Neuronal stem cell (in vitro differentiated cells): Measurements from ENCODE around the gene MACF1.

Source experiments
- DNase-seq: peaks from one replicate; pipeline ENCODE4 v3.0.0-alpha.2; 2013; ENCODE audit warnings: low spot score
- H2AFZ ChIP-seq: one replicate; pipeline ENCODE4 v1.6.1; 2013; ENCODE audit warnings: mild to moderate bottlenecking, low read length, inconsistent platforms
- H2AK5ac ChIP-seq: 2 replicates; pipeline ENCODE4 v1.6.1; 2013; ENCODE audit warnings: low read depth, mild to moderate bottlenecking, inconsistent platforms, low read length, moderate library complexity, mixed read lengths
- H2BK120ac ChIP-seq: 2 replicates; pipeline ENCODE4 v1.6.1; 2013; ENCODE audit warnings: low read depth, mild to moderate bottlenecking, inconsistent platforms, low read length, moderate library complexity, mixed read lengths
- H2BK12ac ChIP-seq: one replicate; pipeline ENCODE4 v1.6.1; 2013; ENCODE audit warnings: low read length, inconsistent platforms
- H2BK15ac ChIP-seq: 2 replicates; pipeline ENCODE4 v1.6.1; 2013; ENCODE audit warnings: mild to moderate bottlenecking, low read length, inconsistent platforms, mixed read lengths
- H2BK5ac ChIP-seq: one replicate; pipeline ENCODE4 v1.6.1; 2013; ENCODE audit warnings: inconsistent platforms, mild to moderate bottlenecking, low read length, moderate library complexity
- H3K14ac ChIP-seq: one replicate; pipeline ENCODE4 v1.6.1; 2013; ENCODE audit warnings: low read length, inconsistent platforms
- H3K18ac ChIP-seq: 2 replicates; pipeline ENCODE4 v1.6.1; 2013; ENCODE audit warnings: low read length, inconsistent platforms
- H3K23ac ChIP-seq: 2 replicates; pipeline ENCODE4 v1.6.1; 2013; ENCODE audit warnings: low read depth, mild to moderate bottlenecking, mixed read lengths, low read length, inconsistent platforms; ENCODE audit not compliant: poor library complexity
- H3K27ac ChIP-seq: replicated peaks from 3 replicates; pipeline ENCODE4 v1.5.1; 2013; ENCODE audit warnings: low read length, inconsistent platforms
- H3K27me3 ChIP-seq, 3 experiments: 2 replicates each; pipeline ENCODE4 v1.6.1; 2013; ENCODE audit warnings: low read length in 3 of 3, mild to moderate bottlenecking in 2 of 3, inconsistent platforms in 1 of 3, low read depth in 1 of 3, mixed read lengths in 1 of 3, moderate library complexity in 1 of 3; ENCODE audit not compliant: control insufficient read depth in 3 of 3, insufficient read depth in 3 of 3
- H3K36me3 ChIP-seq, 2 donors: replicated peaks in 1 of 2; 2 replicates each; pipeline ENCODE4 v1.6.1; 2013; ENCODE audit warnings: low read length in 2 of 2; ENCODE audit not compliant: control insufficient read depth in 2 of 2, insufficient read depth in 2 of 2
- H3K4ac ChIP-seq: 2 replicates; pipeline ENCODE4 v1.6.1; 2013; ENCODE audit warnings: inconsistent platforms, mild to moderate bottlenecking, low read length, moderate library complexity
- H3K4me1 ChIP-seq, 2 donors: 1 replicate in 1 of 2; 2 replicates in 1 of 2; pipeline ENCODE4 v1.6.1; 2013; ENCODE audit warnings: low read length in 2 of 2, low read depth in 1 of 2; ENCODE audit not compliant: control insufficient read depth in 2 of 2, insufficient read depth in 1 of 2
- H3K4me2 ChIP-seq: one replicate; pipeline ENCODE4 v1.6.1; 2013; ENCODE audit warnings: mild to moderate bottlenecking, low read length, inconsistent platforms; ENCODE audit not compliant: insufficient read depth, poor library complexity, severe bottlenecking
- H3K4me3 ChIP-seq, 2 donors: 2 replicates each; pipeline ENCODE4 v1.5.1; 2013; ENCODE audit warnings: low read length in 2 of 2, mild to moderate bottlenecking in 2 of 2, inconsistent platforms in 1 of 2, moderate library complexity in 1 of 2
- H3K79me1 ChIP-seq: one replicate; pipeline ENCODE4 v1.6.1; 2013; ENCODE audit warnings: low read depth, mild to moderate bottlenecking, inconsistent platforms, low read length, moderate library complexity
- H3K9ac ChIP-seq: one replicate; pipeline ENCODE4 v1.6.1; 2013; ENCODE audit warnings: mild to moderate bottlenecking, low read depth, low read length, inconsistent platforms; ENCODE audit not compliant: poor library complexity
- H3K9me3 ChIP-seq, 2 donors: replicated peaks in 1 of 2; 2 replicates each; pipeline versions ENCODE3 to v1.6.1; 2013; ENCODE audit warnings: low read length in 2 of 2, mild to moderate bottlenecking in 2 of 2, inconsistent platforms in 1 of 2, low read depth in 1 of 2, mixed read lengths in 1 of 2, moderate library complexity in 1 of 2; ENCODE audit not compliant: control insufficient read depth in 2 of 2, insufficient read depth in 1 of 2
- H4K8ac ChIP-seq: one replicate; pipeline ENCODE4 v1.6.1; 2013; ENCODE audit warnings: low read depth, mild to moderate bottlenecking, inconsistent platforms, low read length, moderate library complexity
- H4K91ac ChIP-seq: one replicate; pipeline ENCODE4 v1.6.1; 2013; ENCODE audit warnings: low read length, low read depth, mild to moderate bottlenecking, inconsistent platforms; ENCODE audit not compliant: poor library complexity
- WGBS, 2 donors: extraction: QIAGEN DNeasy Blood & Tissue Kit; methylation state at CpG; one replicate each; pipeline ENCODE4 v1.1.7; 2013; ENCODE audit warnings: missing lambda C conversion rate in 2 of 2, mixed read lengths in 1 of 2; ENCODE audit not compliant: insufficient read length in 2 of 2, insufficient replicate concordance in 1 of 2; ENCODE audit errors: extremely low coverage in 2 of 2; 5-methylcytosine and 5-hydroxymethylcytosine counted together

The MACF1 gene

DNA sequence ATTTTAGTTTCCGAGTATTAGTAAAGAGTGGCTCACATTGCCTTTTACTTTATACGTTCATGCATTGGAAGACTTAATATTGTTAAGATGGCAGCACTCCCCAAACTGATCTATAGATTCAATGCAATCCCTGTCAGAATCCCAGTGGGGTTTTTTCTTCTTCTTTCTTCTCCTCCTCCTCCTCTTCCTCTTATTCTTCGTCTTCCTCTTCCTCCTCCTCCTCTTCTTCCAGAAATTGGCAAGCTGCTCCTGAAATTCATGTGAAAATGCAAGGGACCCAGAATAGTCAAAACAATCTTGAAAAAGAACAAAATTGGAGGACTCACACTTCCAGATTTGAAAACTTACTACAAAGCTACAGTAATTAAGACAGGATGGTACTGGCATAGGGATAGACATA lies 23.2 kb upstream of the MACF1 start:
- no peak overlapping the region for H2BK5ac ChIP-seq
- no peak overlapping the region for H2AK5ac ChIP-seq
- no peak overlapping the region for H2BK15ac ChIP-seq
- peaks cover 0 to 5% of the 10 kb centered on the region in 2 donors for H3K36me3 ChIP-seq
- H3K9ac ChIP-seq = no peak overlapping the region
- peaks cover 2% of the 10 kb centered on the region for H3K79me1 ChIP-seq
- H3K18ac ChIP-seq = no peak overlapping the region
- H3K27me3 ChIP-seq = no peaks in the 10 kb centered on the region
- no peak overlapping the region for H2BK12ac ChIP-seq
- no peak overlapping the region for H3K4ac ChIP-seq
- no peak overlapping the region for H3K4me2 ChIP-seq
- H2AFZ ChIP-seq = no peak overlapping the region
- no peak overlapping the region for H3K4me3 ChIP-seq
- H3K4me1 ChIP-seq = peaks cover 14 to 16% of the 10 kb centered on the region in 2 donors
- H4K91ac ChIP-seq = no peak overlapping the region
- WGBS, 2 donors = no CpG with 5 or more reads among the region's 3 CpGs
- no peak overlapping the region for H3K27ac ChIP-seq
- H2BK120ac ChIP-seq = no peak overlapping the region
- no peak overlapping the region for H4K8ac ChIP-seq
- peaks cover 0 to 18% of the 10 kb centered on the region in 2 donors for H3K9me3 ChIP-seq
- H3K14ac ChIP-seq = no peak overlapping the region
- DNase-seq = no peak
- H3K23ac ChIP-seq = no peak overlapping the region

DNA sequence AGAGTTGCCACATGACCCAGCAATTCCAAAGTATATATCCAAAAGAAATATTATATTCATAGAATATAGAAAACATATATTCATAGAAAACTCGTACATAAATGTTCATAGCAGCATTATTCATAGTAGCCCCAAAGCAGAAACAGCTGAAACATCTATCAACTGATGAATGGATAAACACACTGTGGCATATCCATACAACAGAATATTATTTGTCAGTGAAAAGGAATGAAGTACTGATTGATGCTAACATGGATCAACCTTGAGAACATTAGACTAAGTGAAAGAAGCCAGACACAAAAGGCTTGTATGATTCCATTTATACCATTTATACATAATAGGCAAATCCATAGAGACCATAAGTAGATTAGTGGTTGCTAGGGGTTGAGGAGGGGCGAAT lies 21.7 kb upstream of the MACF1 start:
- Histone ChIP-seq H3K27me3 (no peaks in the 10 kb centered on the region), H3K27ac (no peak overlapping the region), H3K4me2 (no peak overlapping the region), H4K91ac (no peak overlapping the region), H3K18ac (no peak overlapping the region), H2BK120ac (no peak overlapping the region), H3K36me3 (peaks cover 0 to 5% of the 10 kb centered on the region in 2 donors), H3K79me1 (peaks cover 2% of the 10 kb centered on the region), H3K4me3 (no peak overlapping the region), H2AK5ac (no peak overlapping the region), H2AFZ (no peak overlapping the region), H4K8ac (no peak overlapping the region), H3K9ac (no peak overlapping the region), H3K4ac (no peak overlapping the region), H2BK12ac (no peak overlapping the region), H3K9me3 (peaks cover 0 to 18% of the 10 kb centered on the region in 2 donors), H3K14ac (no peak overlapping the region), H2BK5ac (no peak overlapping the region), H3K23ac (no peak overlapping the region), H3K4me1 (peaks cover 11 to 12% of the 10 kb centered on the region in 2 donors), H2BK15ac (no peak overlapping the region)
- DNase-seq = no peak
- no CpG with 5 or more reads among the region's 2 CpGs for WGBS, 2 donors

DNA sequence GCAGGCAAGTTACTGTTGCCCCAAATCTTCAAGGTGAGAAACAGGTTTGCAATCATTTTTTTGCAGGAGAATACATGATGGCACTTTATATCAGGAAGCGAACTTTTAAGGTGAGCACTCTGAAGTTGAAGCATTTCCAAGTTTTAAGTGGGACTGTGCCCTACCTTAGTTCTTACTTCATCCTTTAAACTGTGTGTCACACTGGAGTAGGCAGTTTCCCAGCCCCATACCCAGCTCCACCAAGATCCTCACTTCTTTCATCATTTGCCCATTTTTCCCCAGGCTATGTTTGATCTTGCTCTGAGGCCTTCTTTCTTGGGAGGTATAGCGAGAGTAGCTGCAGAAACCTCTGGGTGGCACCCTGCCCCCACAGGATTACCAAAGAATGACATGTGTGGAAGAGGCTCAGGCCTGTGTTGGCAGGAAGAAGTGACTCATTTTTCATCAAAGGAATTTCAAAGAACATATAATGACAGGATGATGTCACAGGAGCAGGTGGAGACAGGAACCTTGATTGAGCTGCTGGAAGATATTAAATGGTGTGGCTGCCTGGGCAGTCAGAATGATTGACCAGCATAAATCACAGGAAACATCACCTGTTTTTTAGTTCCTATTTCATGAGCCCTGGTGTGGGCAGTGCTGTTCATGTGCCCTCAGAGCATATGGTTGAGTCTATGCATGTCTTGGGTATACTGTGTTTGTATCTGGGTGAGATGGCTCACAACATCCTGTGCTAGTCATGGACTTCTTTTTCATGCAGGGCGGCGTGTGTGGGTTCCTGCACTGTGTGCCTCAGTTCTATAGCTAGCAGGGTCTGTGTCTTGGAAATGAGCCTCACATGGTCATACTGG lies 20.8 kb upstream of the MACF1 start:
- Histone ChIP-seq H3K27ac (no peak overlapping the region), H2AFZ (no peak overlapping the region), H4K8ac (peak overlapping the region; percentile 7), H3K36me3 (peaks cover 0 to 5% of the 10 kb centered on the region in 2 donors), H2BK120ac (no peak overlapping the region), H2BK5ac (no peak overlapping the region), H3K4ac (no peak overlapping the region), H3K4me1 (peaks cover 5 to 9% of the 10 kb centered on the region in 2 donors), H3K23ac (no peak overlapping the region), H3K9ac (no peak overlapping the region), H3K9me3 (peaks cover 0 to 18% of the 10 kb centered on the region in 2 donors), H3K27me3 (no peaks in the 10 kb centered on the region), H2AK5ac (no peak overlapping the region), H3K79me1 (peaks cover 2% of the 10 kb centered on the region), H3K14ac (no peak overlapping the region), H2BK12ac (no peak overlapping the region), H3K4me3 (no peak overlapping the region), H3K18ac (no peak overlapping the region), H3K4me2 (no peak overlapping the region), H4K91ac (no peak overlapping the region), H2BK15ac (no peak overlapping the region)
- no peak for DNase-seq
- WGBS, 2 donors = no CpG with 5 or more reads among the region's 4 CpGs

DNA sequence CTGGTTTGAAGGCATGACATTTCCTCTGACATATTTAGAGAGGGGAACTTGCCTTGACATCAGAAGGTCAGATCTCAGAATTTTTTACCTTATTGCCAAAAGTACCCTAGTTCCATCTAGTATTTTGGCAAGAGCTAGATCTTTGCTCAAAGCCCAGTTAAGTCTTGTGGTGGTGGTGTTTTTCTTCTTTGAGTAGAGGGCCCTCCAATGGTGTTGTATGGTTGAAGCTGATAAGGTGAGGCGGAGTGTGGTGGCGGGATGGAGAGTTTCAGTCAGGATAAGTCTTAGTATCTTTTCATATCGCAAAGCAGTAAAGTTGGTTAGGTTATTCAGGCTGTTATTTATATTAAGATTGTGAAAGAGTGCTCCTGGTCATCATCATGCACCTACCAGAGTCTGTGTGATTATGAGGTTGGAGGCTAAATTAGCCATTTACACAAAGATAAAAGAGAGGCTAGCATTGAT lies 20.1 kb upstream of the MACF1 start:
- H2BK120ac ChIP-seq = no peak overlapping the region
- no peak overlapping the region for H3K4ac ChIP-seq
- H4K8ac ChIP-seq = no peak overlapping the region
- H3K36me3 ChIP-seq = peaks cover 0 to 5% of the 10 kb centered on the region in 2 donors
- peaks cover 2% of the 10 kb centered on the region for H3K79me1 ChIP-seq
- no peak overlapping the region for H3K9ac ChIP-seq
- peaks cover 0 to 18% of the 10 kb centered on the region in 2 donors for H3K9me3 ChIP-seq
- no peak overlapping the region for H3K27ac ChIP-seq
- no peak overlapping the region for H3K4me2 ChIP-seq
- no peak overlapping the region for H2BK5ac ChIP-seq
- H3K27me3 ChIP-seq = no peaks in the 10 kb centered on the region
- no peak overlapping the region for H2AK5ac ChIP-seq
- no peak overlapping the region for H3K4me3 ChIP-seq
- no peak overlapping the region for H4K91ac ChIP-seq
- DNase-seq = no peak
- peaks cover 4 to 5% of the 10 kb centered on the region in 2 donors for H3K4me1 ChIP-seq
- H2BK15ac ChIP-seq = no peak overlapping the region
- no peak overlapping the region for H2BK12ac ChIP-seq
- H3K23ac ChIP-seq = no peak overlapping the region
- no peak overlapping the region for H3K14ac ChIP-seq
- H3K18ac ChIP-seq = no peak overlapping the region
- WGBS, 2 donors = no CpG with 5 or more reads among the region's 3 CpGs
- no peak overlapping the region for H2AFZ ChIP-seq
